ENCODE measurements around the gene PER1. TPM values are rescaled to one million over a fixed set of nuclear protein-coding genes. Genes with fewer than 3 reads are reported as not detected.

The PER1 gene
- total RNA-seq, 1 experiment from 2014 or later = 10.6 TPM

DNA sequence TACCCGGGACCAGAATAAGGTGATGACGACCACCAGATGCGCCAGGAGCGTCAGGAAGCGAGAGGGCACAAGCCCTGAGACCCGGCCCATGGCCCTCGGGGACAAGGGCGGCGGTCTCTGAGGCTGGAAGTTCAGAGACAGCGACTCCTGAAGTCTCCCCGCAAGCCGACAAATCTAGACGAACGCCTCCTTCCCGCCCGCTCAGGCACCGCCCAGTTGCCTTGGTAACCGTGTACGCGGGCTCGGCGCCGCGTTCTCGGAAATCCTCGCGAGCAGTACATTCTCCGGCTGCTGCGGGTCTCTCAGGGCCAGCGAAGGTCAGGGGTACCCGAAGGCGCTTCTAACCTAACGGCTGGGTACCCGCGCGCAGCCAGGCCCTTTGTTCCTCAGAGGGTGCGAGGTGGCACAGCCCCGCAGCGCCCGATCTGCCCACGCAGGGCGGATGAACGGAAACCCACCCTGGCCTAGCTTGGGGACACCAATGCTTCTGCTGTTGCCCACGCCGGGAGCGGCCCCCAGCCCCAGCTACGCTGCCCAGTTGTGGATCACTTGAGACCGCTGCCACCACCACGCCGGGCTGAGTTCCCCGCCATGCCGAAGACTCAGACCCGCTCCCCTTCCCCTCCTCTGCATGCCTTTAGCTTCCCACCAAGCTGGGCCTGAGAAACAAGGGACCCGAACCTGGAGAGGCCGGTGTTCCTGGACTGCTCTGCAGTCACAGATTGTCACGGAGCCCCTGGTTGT lies 24.2 kb upstream of the PER1 start, which contains the start of gene TMEM107:
TSS of gene TMEM107 (minus strand) at position 184 of the 744 bp plus-strand sequence. CDS start at position 90, 94 bp downstream.
- intact Hi-C loops (cut with micrococcal nuclease; ENCODE audit: unreplicated experiment) = no loop called here
- Mint-ChIP-seq H3K9me3 (ENCODE audit: unreplicated experiment) (no peaks in the 10 kb centered on the region), H3K4me1 (ENCODE audit: low read depth, unreplicated experiment) (peaks cover 7% of the 10 kb centered on the region), H3K4me3 (ENCODE audit: unreplicated experiment) (peak within 1 kb of the TSS; percentile 89), H3K27me3 (ENCODE audit: insufficient read depth, unreplicated experiment) (no peaks in the 10 kb centered on the region), H3K27ac (ENCODE audit: unreplicated experiment) (peak within 1 kb of the TSS; percentile 88), H3K36me3 (ENCODE audit: insufficient read depth, unreplicated experiment) (peaks cover 11% of the 10 kb centered on the region)
- no peaks in the 10 kb centered on the region for H3K9me3 ChIP-seq
- H3K36me3 ChIP-seq (ENCODE audit: control insufficient read depth, insufficient read depth, low read length) = no peaks in the 10 kb centered on the region
- peak; percentile 80 to 83 for DNase-seq
- ChIA-PET CTCF (interaction anchor here (0.6 to 0.9 kb wide), 2 partner anchors 14 to 100 kb away, joined by 3 to 4 read pairs; partner anchors contain the start of gene BORCS6), POLR2A (interaction anchor here (1.2 kb wide), 1 partner anchor 45 kb away, joined by 9 read pairs; no protein-coding TSS in a partner anchor)
- BruUV-seq (replicated peaks) = no TSS peak
- peak within 1 kb of the TSS; percentile 39 for H3K4me3 ChIP-seq (ENCODE audit: low read depth, low read length)
- H3K4me1 ChIP-seq = no peaks in the 10 kb centered on the region
- no peaks in the 10 kb centered on the region for H3K27me3 ChIP-seq (replicated peaks; ENCODE audit: control insufficient read depth, insufficient read depth, low read length)
- TF ChIP-seq, protein P1, sequence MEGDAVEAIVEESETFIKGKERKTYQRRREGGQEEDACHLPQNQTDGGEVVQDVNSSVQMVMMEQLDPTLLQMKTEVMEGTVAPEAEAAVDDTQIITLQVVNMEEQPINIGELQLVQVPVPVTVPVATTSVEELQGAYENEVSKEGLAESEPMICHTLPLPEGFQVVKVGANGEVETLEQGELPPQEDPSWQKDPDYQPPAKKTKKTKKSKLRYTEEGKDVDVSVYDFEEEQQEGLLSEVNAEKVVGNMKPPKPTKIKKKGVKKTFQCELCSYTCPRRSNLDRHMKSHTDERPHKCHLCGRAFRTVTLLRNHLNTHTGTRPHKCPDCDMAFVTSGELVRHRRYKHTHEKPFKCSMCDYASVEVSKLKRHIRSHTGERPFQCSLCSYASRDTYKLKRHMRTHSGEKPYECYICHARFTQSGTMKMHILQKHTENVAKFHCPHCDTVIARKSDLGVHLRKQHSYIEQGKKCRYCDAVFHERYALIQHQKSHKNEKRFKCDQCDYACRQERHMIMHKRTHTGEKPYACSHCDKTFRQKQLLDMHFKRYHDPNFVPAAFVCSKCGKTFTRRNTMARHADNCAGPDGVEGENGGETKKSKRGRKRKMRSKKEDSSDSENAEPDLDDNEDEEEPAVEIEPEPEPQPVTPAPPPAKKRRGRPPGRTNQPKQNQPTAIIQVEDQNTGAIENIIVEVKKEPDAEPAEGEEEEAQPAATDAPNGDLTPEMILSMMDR (IDR thresholded peaks at IDR 0.05; ENCODE audit: insufficient read depth in 1 of 2, low read depth in 1 of 2, low read length in 1 of 2, severe bottlenecking in 1 of 2, unreplicated experiment in 1 of 2) = no peak

GRCh38 chr17:8175795-8176196 lies 23.6 kb upstream of the PER1 start:
- H3K4me3 ChIP-seq (ENCODE audit: low read depth, low read length) = peak overlapping the region; percentile 39
- H3K36me3 Mint-ChIP-seq (ENCODE audit: insufficient read depth, unreplicated experiment) = peaks cover 11% of the 10 kb centered on the region
- BruUV-seq (replicated peaks) = no TSS peak
- peak overlapping the region; percentile 89 for H3K4me3 Mint-ChIP-seq (ENCODE audit: unreplicated experiment)
- POLR2A ChIA-PET = interaction anchor here (1.2 kb wide), 1 partner anchor 46 kb away, joined by 9 read pairs; no protein-coding TSS in a partner anchor
- intact Hi-C loops (cut with micrococcal nuclease; ENCODE audit: unreplicated experiment) = no loop called here
- peaks cover 7% of the 10 kb centered on the region for H3K4me1 Mint-ChIP-seq (ENCODE audit: low read depth, unreplicated experiment)
- H3K36me3 ChIP-seq (ENCODE audit: control insufficient read depth, insufficient read depth, low read length) = no peaks in the 10 kb centered on the region
- H3K4me1 ChIP-seq = no peaks in the 10 kb centered on the region
- no peak for DNase-seq
- no peaks in the 10 kb centered on the region for H3K9me3 Mint-ChIP-seq (ENCODE audit: unreplicated experiment)
- TF ChIP-seq, protein P1 (IDR thresholded peaks at IDR 0.05; ENCODE audit: insufficient read depth in 1 of 2, low read depth in 1 of 2, low read length in 1 of 2, severe bottlenecking in 1 of 2, unreplicated experiment in 1 of 2) = no peak
- no peaks in the 10 kb centered on the region for H3K27me3 Mint-ChIP-seq (ENCODE audit: insufficient read depth, unreplicated experiment)
- CTCF ChIA-PET = no interaction called here
- H3K9me3 ChIP-seq = no peaks in the 10 kb centered on the region
- peak overlapping the region; percentile 88 for H3K27ac Mint-ChIP-seq (ENCODE audit: unreplicated experiment)
- H3K27me3 ChIP-seq (replicated peaks; ENCODE audit: control insufficient read depth, insufficient read depth, low read length) = no peaks in the 10 kb centered on the region

GRCh38 chr17:8173871-8174322 lies 21.7 kb upstream of the PER1 start:
- peak overlapping the region; percentile 34 for H3K4me3 ChIP-seq (ENCODE audit: low read depth, low read length)
- Mint-ChIP-seq H3K36me3 (ENCODE audit: insufficient read depth, unreplicated experiment) (peaks cover 11% of the 10 kb centered on the region), H3K4me3 (ENCODE audit: unreplicated experiment) (peak overlapping the region; percentile 89), H3K27me3 (ENCODE audit: insufficient read depth, unreplicated experiment) (no peaks in the 10 kb centered on the region), H3K4me1 (ENCODE audit: low read depth, unreplicated experiment) (peaks cover 7% of the 10 kb centered on the region), H3K27ac (ENCODE audit: unreplicated experiment) (peak overlapping the region; percentile 100), H3K9me3 (ENCODE audit: unreplicated experiment) (no peaks in the 10 kb centered on the region)
- H3K36me3 ChIP-seq (ENCODE audit: control insufficient read depth, insufficient read depth, low read length) = no peaks in the 10 kb centered on the region
- POLR2A ChIA-PET = interaction anchor here (0.8 to 1.3 kb wide), 12 partner anchors 10 to 262 kb away, joined by 3 to 23 read pairs (median 7); partner anchors contain the start of genes AURKB, BORCS6, CTC1 and NDEL1
- BruUV-seq (replicated peaks) = no TSS peak
- H3K9me3 ChIP-seq = no peaks in the 10 kb centered on the region
- H3K27me3 ChIP-seq (replicated peaks; ENCODE audit: control insufficient read depth, insufficient read depth, low read length) = no peaks in the 10 kb centered on the region
- no peaks in the 10 kb centered on the region for H3K4me1 ChIP-seq
- no peak for DNase-seq
- CTCF ChIA-PET = interaction anchor here (0.6 kb wide), 1 partner anchor 48 kb away, joined by 3 read pairs; no protein-coding TSS in a partner anchor
- intact Hi-C loops (cut with micrococcal nuclease; ENCODE audit: unreplicated experiment) = no loop called here
- TF ChIP-seq, protein P1 (IDR thresholded peaks at IDR 0.05; ENCODE audit: insufficient read depth in 1 of 2, low read depth in 1 of 2, low read length in 1 of 2, severe bottlenecking in 1 of 2, unreplicated experiment in 1 of 2) = no peak
